SU-DHL-6 (cell line): ENCODE data around the gene GHRHR.

Experiments
- EZH2phosphoT487 ChIP-seq: fragments of 200-600 bp; sonication (generic), shearing (Covaris generic); conservative IDR thresholded peaks from 2 replicates; pipeline ENCODE4 v1.6.1; 2018; ENCODE audit warnings: mild to moderate bottlenecking, antibody characterized with exemption, low read length, moderate library complexity, mixed read lengths
- TF ChIP-seq, protein P1 (sequence below): fragments of 200-600 bp; sonication (generic); IDR thresholded peaks from one replicate; pipeline ENCODE4 v1.5.1; 2017; ENCODE audit warnings: antibody characterized with exemption, mild to moderate bottlenecking, low read length, moderate library complexity; ENCODE audit not compliant: insufficient read depth, poor library complexity, severe bottlenecking

DNA sequence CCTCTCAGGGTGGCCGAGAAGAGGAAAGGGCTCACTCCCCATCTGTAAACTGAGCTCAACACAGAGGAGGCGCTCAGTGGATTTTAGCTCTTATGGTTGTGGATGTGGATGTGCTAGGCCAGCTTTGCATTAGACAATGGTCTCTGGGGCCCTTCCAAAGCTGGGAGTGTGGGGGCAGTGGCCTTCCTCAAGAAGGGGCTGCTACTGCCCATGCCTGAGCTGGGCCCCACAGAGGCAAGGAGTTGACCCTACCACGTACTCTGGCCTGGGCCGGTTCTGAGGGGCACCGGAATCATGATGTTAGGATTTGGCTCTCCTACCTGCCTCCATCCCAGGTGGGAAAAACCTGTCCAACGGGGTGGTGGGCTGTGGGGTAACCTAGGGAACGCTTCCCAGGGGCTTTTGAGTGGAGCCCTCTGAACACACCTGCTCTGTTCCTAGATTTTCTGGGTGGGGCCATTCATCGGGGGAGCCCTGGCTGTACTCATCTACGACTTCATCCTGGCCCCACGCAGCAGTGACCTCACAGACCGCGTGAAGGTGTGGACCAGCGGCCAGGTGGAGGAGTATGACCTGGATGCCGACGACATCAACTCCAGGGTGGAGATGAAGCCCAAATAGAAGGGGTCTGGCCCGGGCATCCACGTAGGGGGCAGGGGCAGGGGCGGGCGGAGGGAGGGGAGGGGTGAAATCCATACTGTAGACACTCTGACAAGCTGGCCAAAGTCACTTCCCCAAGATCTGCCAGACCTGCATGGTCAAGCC, 40.6 kb upstream of the GHRHR start:
- TF ChIP-seq, protein P1, sequence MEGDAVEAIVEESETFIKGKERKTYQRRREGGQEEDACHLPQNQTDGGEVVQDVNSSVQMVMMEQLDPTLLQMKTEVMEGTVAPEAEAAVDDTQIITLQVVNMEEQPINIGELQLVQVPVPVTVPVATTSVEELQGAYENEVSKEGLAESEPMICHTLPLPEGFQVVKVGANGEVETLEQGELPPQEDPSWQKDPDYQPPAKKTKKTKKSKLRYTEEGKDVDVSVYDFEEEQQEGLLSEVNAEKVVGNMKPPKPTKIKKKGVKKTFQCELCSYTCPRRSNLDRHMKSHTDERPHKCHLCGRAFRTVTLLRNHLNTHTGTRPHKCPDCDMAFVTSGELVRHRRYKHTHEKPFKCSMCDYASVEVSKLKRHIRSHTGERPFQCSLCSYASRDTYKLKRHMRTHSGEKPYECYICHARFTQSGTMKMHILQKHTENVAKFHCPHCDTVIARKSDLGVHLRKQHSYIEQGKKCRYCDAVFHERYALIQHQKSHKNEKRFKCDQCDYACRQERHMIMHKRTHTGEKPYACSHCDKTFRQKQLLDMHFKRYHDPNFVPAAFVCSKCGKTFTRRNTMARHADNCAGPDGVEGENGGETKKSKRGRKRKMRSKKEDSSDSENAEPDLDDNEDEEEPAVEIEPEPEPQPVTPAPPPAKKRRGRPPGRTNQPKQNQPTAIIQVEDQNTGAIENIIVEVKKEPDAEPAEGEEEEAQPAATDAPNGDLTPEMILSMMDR: no peak
- no peak for TF ChIP-seq EZH2phosphoT487
